CD4-positive, alpha-beta memory T cell (primary cell): ENCODE results near the gene ATP5F1B. TPM values are rescaled to one million over a fixed set of nuclear protein-coding genes. Genes with fewer than 3 reads are reported as not detected.
"Not testable (repeated sequence)": the region's sequence is repeated elsewhere in the genome, so short reads cannot be mapped to it uniquely, and the experiment has no call there.

Experiments used
- CTCF ChIA-PET: fragments of 350-600 bp; sonication (Branson Sonifier 250); formaldehyde crosslinking; loops from one replicate; lab custom pipeline; 2021; ENCODE audit warnings: inconsistent platforms; ENCODE audit not compliant: partially characterized antibody; lab: Charles Lee
- POLR2A ChIA-PET: fragments of 350-600 bp; sonication (Branson Sonifier 250); formaldehyde crosslinking; loops from one replicate; lab custom pipeline; 2021; ENCODE audit not compliant: partially characterized antibody; lab: Charles Lee
- DNase-seq, 5 donors: peaks; one replicate each; pipeline versions ENCODE4 v3.0.0 to v3.0.0-alpha.2; 2020 to 2022; ENCODE audit warnings: mixed read lengths in 1 of 5
- H3K27ac ChIP-seq: one replicate; pipeline ENCODE4 v1.7.0; 2013; ENCODE audit warnings: low read depth, low read length
- H3K27me3 ChIP-seq: 2 replicates; pipeline ENCODE4 v1.7.0; 2013; ENCODE audit warnings: mild to moderate bottlenecking, low read length, moderate library complexity; ENCODE audit not compliant: insufficient read depth
- H3K36me3 ChIP-seq: 2 replicates; pipeline ENCODE4 v1.7.0; 2013; ENCODE audit warnings: mild to moderate bottlenecking, low read length, moderate library complexity; ENCODE audit not compliant: insufficient read depth
- H3K4me1 ChIP-seq: 2 replicates; pipeline ENCODE4 v1.7.0; 2013; ENCODE audit warnings: mild to moderate bottlenecking, low read length, moderate library complexity; ENCODE audit not compliant: insufficient read depth
- H3K4me3 ChIP-seq, 2 donors: one replicate each; pipeline ENCODE4 v1.7.0; 2013; ENCODE audit warnings: low read length in 2 of 2, mild to moderate bottlenecking in 1 of 2
- H3K9me3 ChIP-seq, 2 donors: one replicate each; pipeline ENCODE4 v1.7.0; 2013; ENCODE audit warnings: low read length in 2 of 2, control low read depth in 1 of 2; ENCODE audit not compliant: control insufficient read depth in 1 of 2
- H3K27ac Mint-ChIP-seq, 7 donors: one replicate each; pipeline ENCODE4 v1.8.0; 2020 to 2021; ENCODE audit warnings: mixed read lengths in 7 of 7, mild to moderate bottlenecking in 6 of 7, inconsistent platforms in 3 of 7, moderate library complexity in 3 of 7
- H3K27me3 Mint-ChIP-seq, 2 donors: one replicate each; pipeline ENCODE4 v1.8.0; 2020 to 2021; ENCODE audit warnings: mixed read lengths in 2 of 2
- H3K36me3 Mint-ChIP-seq, 2 donors: one replicate each; pipeline ENCODE4 v1.8.0; 2020 to 2021; ENCODE audit warnings: mixed read lengths in 2 of 2, inconsistent platforms in 1 of 2, mild to moderate bottlenecking in 1 of 2
- H3K4me1 Mint-ChIP-seq, 4 donors: one replicate each; pipeline ENCODE4 v1.8.0; 2020 to 2021; ENCODE audit warnings: mixed read lengths in 4 of 4, mild to moderate bottlenecking in 1 of 4
- H3K4me3 Mint-ChIP-seq, 8 donors: one replicate each; pipeline ENCODE4 v1.8.0; 2020 to 2021; ENCODE audit warnings: mixed read lengths in 8 of 8, mild to moderate bottlenecking in 7 of 8, moderate library complexity in 6 of 8, inconsistent platforms in 3 of 8
- H3K9me3 Mint-ChIP-seq, 8 donors: one replicate each; pipeline ENCODE4 v1.8.0; 2020 to 2021; ENCODE audit warnings: mixed read lengths in 8 of 8, mild to moderate bottlenecking in 5 of 8, inconsistent platforms in 3 of 8, moderate library complexity in 1 of 8
- intact Hi-C: fragments of 100-400 bp; cut with micrococcal nuclease; formaldehyde crosslinking; loops from one replicate; pipeline ENCODE4 v1.15.1; 2023
- polyA plus RNA-seq, 2 donors: library from polyadenylated mRNA; unstranded; fragments of 300-500 nt; fragmentation: Illumina TruSeq; gene quantifications; one replicate each; pipeline ENCODE4 v1.2.3, GENCODE V29; 2021
- total RNA-seq, 2 experiments: library from RNA; stranded (reverse); gene quantifications; one replicate each; pipeline ENCODE4 v1.2.3, GENCODE V29; 2021

The ATP5F1B gene
- total and polyA plus RNA-seq, 4 experiments from 2014 or later, result 243 to 1,156 (median 513) TPM

DNA sequence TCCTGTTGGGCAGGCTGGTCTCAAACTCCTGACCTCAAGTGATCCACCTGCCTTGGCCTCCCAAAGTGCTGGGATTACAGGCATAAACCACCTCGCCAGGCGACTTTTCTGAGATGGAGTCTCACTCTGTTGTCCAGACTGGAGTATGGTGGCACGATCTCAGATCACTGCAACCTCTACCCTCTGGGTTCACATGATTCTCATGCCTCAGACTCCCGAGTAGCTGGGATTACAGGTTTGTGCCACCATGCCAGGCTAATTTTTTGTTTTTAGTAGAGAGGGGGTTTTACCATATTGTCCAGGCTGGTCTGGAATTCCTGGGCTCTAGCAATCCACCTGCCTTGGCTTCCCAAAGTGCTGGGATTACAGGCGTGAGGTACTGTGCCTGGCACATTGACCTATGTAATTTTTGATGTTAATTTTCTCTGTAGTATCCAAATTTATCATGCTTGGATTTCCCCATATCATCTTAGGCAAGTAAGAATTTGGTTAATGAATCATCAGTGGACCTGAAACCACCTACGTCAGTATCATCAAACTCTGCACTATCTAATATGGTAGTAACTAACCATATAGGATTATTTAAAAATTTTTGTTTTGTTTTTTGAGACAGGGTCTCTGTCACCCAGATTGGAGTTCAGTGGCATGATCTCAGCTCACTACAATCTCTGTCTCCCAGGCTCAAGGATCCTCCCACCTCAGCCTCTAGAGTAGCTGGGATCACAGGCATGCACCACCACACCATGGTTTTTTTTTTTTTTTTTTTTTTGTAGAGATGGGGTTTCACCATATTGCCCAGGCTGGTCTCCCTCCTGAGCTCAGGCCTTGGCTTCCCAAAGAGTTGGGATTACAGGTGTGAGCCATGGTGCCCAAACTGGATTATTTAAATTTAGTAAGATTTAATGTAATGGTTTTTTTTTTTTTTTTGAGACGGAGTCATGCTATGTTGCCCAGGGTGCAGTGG, 11.9 kb upstream of the ATP5F1B start:
- H3K4me1 Mint-ChIP-seq, result peaks cover 0 to 2% (median 1%) of the 10 kb centered on the region in 4 donors
- no peak overlapping the region for H3K27ac ChIP-seq
- H3K9me3 Mint-ChIP-seq, result peaks cover 0 to 25% (median 15%) of the 10 kb centered on the region in 8 donors
- H3K9me3 ChIP-seq, result no peaks in the 10 kb centered on the region
- POLR2A ChIA-PET, result interaction anchor here (1.5 to 2.6 kb wide), 2 partner anchors 12 to 25 kb away, joined by 4 to 9 read pairs; partner anchors contain the start of gene ATP5F1B
- no peak overlapping the region for H3K27ac Mint-ChIP-seq
- peaks cover 3 to 8% of the 10 kb centered on the region in 2 donors for H3K36me3 Mint-ChIP-seq
- H3K4me1 ChIP-seq, result no peaks in the 10 kb centered on the region
- CTCF ChIA-PET, result no interaction called here
- H3K4me3 Mint-ChIP-seq, result no peak overlapping the region
- intact Hi-C loops, result no loop called here
- H3K4me3 ChIP-seq, result no peak overlapping the region
- no peak for DNase-seq
- no peaks in the 10 kb centered on the region for H3K27me3 ChIP-seq
- H3K36me3 ChIP-seq, result peaks cover 2% of the 10 kb centered on the region
- no peaks in the 10 kb centered on the region for H3K27me3 Mint-ChIP-seq

DNA sequence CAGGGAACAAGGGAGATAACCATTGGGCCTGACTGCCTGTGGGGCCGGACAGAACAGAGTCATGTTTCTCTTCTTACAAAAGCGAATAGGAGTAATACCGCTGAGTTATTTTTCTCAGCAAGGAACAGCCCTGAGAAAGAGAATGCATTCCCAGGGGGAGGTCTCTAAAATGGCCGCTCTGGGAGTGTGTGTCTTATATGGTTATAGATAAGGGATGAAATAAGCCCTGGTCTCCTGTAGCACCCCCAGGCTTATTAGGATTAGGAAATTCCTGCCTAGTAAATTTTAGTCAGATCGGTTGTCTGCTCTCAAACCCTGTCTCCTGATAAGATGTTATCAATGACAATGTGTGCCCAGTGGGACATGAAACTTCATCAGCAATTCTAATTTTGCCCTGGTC, 8.0 kb upstream of the ATP5F1B start:
- DNase-seq, H3K4me1 ChIP-seq, intact Hi-C loops, H3K27me3 Mint-ChIP-seq, H3K27ac ChIP-seq, H3K4me1 Mint-ChIP-seq, H3K4me3 Mint-ChIP-seq, H3K36me3 ChIP-seq, H3K27me3 ChIP-seq, H3K4me3 ChIP-seq, H3K9me3 ChIP-seq, H3K36me3 Mint-ChIP-seq: not testable (repeated sequence)
- POLR2A ChIA-PET, result interaction anchor here (1.0 kb wide), 1 partner anchor 17 kb away, joined by 4 read pairs; no protein-coding TSS in a partner anchor
- peaks cover 0 to 27% (median 16%) of the 10 kb centered on the region in 8 donors for H3K9me3 Mint-ChIP-seq
- peak overlapping the region in 1 of 7 donors; percentile 6 for H3K27ac Mint-ChIP-seq
- CTCF ChIA-PET, result interaction anchor here (0.8 kb wide), 1 partner anchor 18 kb away, joined by 3 read pairs; no protein-coding TSS in a partner anchor

DNA sequence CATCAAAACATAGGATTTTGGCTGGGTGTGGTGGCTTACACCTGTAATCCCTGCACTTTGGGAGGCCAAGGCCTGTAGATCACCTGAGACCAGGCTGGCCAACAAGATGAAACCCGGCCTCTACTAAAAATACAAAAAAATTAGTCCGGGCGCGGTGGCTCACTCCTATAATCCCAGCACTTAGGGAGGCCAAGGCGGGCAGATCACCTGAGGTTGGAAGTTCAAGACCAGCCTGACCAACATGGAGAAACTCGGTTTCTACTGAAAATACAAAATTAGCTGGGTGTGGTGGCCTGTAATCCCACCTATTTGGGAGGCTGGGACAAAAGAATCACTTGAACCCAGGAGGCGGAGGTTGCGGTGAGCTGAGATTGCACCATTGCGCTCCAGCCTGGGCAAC, 2.2 kb upstream of the ATP5F1B start:
- H3K27me3 ChIP-seq, H3K9me3 ChIP-seq, H3K9me3 Mint-ChIP-seq, H3K27ac ChIP-seq, H3K27me3 Mint-ChIP-seq, H3K4me3 ChIP-seq, DNase-seq, intact Hi-C loops: not testable (repeated sequence)
- H3K4me3 Mint-ChIP-seq, result peak overlapping the region in 1 of 8 donors; percentile 50
- peaks cover 13% of the 10 kb centered on the region for H3K36me3 ChIP-seq
- ChIA-PET CTCF (interaction anchor here (1.2 kb wide), 1 partner anchor 10 kb away, joined by 4 read pairs; no protein-coding TSS in a partner anchor), POLR2A (interaction anchor here (1.0 to 5.5 kb wide), 4 partner anchors 11 to 463 kb away, joined by 3 to 112 read pairs (median 32); partner anchors contain the start of genes BAZ2A, PTGES3 and STAT6)
- peaks cover 25% of the 10 kb centered on the region for H3K4me1 ChIP-seq
- peaks cover 18 to 35% (median 24%) of the 10 kb centered on the region in 4 donors for H3K4me1 Mint-ChIP-seq
- H3K36me3 Mint-ChIP-seq, result peaks cover 16 to 26% of the 10 kb centered on the region in 2 donors
- H3K27ac Mint-ChIP-seq, result peak overlapping the region in 3 of 7 donors; percentile 7 to 78 (median 60)

DNA sequence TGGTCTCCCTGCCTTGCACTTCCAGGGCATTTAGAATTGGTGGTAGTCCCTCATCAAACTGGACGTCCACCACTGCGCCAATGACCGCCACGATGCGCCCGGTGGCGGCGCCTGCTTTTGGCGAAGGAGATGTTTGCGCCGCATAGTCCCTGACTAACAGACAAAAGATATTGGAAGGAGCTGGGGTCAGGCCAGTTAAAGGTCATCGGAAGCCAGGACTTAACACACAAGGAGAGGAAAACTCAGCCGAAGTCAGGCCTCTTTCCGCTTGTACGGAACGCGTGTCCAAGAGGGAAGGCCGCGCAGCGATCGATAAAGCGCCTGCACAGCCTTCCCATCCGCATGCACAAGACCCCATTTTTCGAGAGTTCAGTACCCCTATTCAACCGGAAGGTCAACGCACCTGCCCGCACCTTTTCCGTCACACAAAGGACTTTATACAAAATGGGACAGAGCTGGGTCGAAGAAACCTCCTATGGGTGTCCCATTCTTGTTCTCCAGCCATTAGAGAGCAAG, 525 bp downstream of the ATP5F1B start:
- peak overlapping the region; percentile 78 to 99 (median 98) for H3K27ac Mint-ChIP-seq
- DNase-seq, result no peak
- intact Hi-C loops, result no loop called here
- Histone ChIP-seq H3K4me1 (peaks cover 33% of the 10 kb centered on the region), H3K4me3 (peak overlapping the region; percentile 95 to 99), H3K36me3 (peaks cover 33% of the 10 kb centered on the region), H3K9me3 (no peaks in the 10 kb centered on the region), H3K27ac (peak overlapping the region; percentile 91), H3K27me3 (no peaks in the 10 kb centered on the region)
- ChIA-PET POLR2A (interaction anchor here (0.6 to 5.5 kb wide), 17 partner anchors 11 to 672 kb away, joined by 3 to 117 read pairs (median 5); partner anchors contain the start of genes BAZ2A, NACA, PA2G4 and PTGES3), CTCF (interaction anchor here (0.7 to 3.4 kb wide), 5 partner anchors 9 to 124 kb away, joined by 3 to 38 read pairs (median 8); partner anchors contain the start of gene RBMS2)
- peaks cover 25 to 45% of the 10 kb centered on the region in 2 donors for H3K36me3 Mint-ChIP-seq
- H3K4me1 Mint-ChIP-seq, result peaks cover 18 to 43% (median 30%) of the 10 kb centered on the region in 4 donors
- H3K27me3 Mint-ChIP-seq, result no peaks in the 10 kb centered on the region
- H3K4me3 Mint-ChIP-seq, result peak overlapping the region; percentile 68 to 99 (median 97)
- H3K9me3 Mint-ChIP-seq, result no peaks in the 10 kb centered on the region

DNA sequence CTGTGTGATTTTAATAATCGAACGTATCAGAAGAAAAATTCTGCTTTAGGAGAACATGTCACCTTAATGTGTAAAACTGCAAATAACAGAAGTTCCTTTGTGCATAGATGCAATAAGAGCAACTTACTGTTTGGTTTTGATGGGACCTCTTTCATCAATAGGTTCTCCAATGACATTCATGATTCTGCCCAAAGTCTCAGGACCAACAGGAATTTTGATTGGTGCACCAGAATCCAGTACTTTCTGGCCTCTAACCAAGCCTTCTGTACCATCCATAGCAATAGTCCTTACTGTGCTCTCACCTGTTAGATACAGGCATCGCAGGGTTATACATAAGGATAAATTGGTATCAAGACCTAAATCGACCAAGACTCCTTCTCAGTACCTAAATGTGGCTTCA, 1.1 kb downstream of the ATP5F1B start:
- no peaks in the 10 kb centered on the region for H3K27me3 ChIP-seq
- H3K9me3 ChIP-seq, result no peaks in the 10 kb centered on the region
- CTCF ChIA-PET, result interaction anchor here (1.5 to 3.4 kb wide), 2 partner anchors 9 to 16 kb away, joined by 8 to 38 read pairs; no protein-coding TSS in a partner anchor
- peaks cover 22 to 47% (median 34%) of the 10 kb centered on the region in 4 donors for H3K4me1 Mint-ChIP-seq
- peak overlapping the region; percentile 95 to 99 for H3K4me3 ChIP-seq
- no peaks in the 10 kb centered on the region for H3K27me3 Mint-ChIP-seq
- peaks cover 33% of the 10 kb centered on the region for H3K4me1 ChIP-seq
- H3K4me3 Mint-ChIP-seq, result peak overlapping the region; percentile 68 to 99 (median 97)
- no peaks in the 10 kb centered on the region for H3K9me3 Mint-ChIP-seq
- H3K36me3 Mint-ChIP-seq, result peaks cover 29 to 50% of the 10 kb centered on the region in 2 donors
- no peak for DNase-seq
- peak overlapping the region; percentile 91 for H3K27ac ChIP-seq
- H3K36me3 ChIP-seq, result peaks cover 40% of the 10 kb centered on the region
- POLR2A ChIA-PET, result interaction anchor here (2.4 to 5.5 kb wide), 7 partner anchors 10 to 527 kb away, joined by 5 to 117 read pairs (median 32); partner anchors contain the start of genes BAZ2A, NACA, PTGES3 and ZC3H10
- intact Hi-C loops, result no loop called here
- H3K27ac Mint-ChIP-seq, result peak overlapping the region; percentile 78 to 99 (median 98)

DNA sequence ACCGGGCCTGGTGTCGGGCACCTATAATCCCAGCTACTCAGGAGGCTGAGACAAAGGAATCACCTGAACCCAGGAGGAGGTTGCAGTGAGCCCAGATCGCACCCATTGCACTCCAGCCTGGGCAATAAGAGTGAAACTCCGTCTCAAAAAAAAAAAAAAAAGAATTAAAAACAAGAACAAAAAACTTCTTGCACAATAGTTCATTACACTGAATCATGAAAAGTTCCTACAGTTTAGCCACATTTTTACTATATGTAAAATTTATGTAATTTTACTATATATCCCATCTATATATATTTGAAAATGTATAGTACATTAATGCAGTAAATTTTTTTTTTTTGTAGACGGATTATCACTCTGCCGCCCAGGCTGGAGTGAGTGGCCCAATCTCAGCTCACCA, 4.6 kb downstream of the ATP5F1B start:
- H3K27me3 ChIP-seq, result no peaks in the 10 kb centered on the region
- no peak overlapping the region for H3K4me3 Mint-ChIP-seq
- no peaks in the 10 kb centered on the region for H3K9me3 Mint-ChIP-seq
- peaks cover 60% of the 10 kb centered on the region for H3K36me3 ChIP-seq
- intact Hi-C loops, result no loop called here
- no peaks in the 10 kb centered on the region for H3K9me3 ChIP-seq
- H3K4me3 ChIP-seq, result no peak overlapping the region
- no peak for DNase-seq
- H3K27ac Mint-ChIP-seq, result no peak overlapping the region
- peaks cover 47 to 75% of the 10 kb centered on the region in 2 donors for H3K36me3 Mint-ChIP-seq
- H3K4me1 Mint-ChIP-seq, result peaks cover 27 to 53% (median 39%) of the 10 kb centered on the region in 4 donors
- H3K27ac ChIP-seq, result no peak overlapping the region
- no peaks in the 10 kb centered on the region for H3K27me3 Mint-ChIP-seq
- POLR2A ChIA-PET, result interaction anchor here (1.6 to 3.9 kb wide), 2 partner anchors 12 to 46 kb away, joined by 4 to 19 read pairs; partner anchors contain the start of gene BAZ2A
- CTCF ChIA-PET, result no interaction called here
- H3K4me1 ChIP-seq, result peaks cover 38% of the 10 kb centered on the region
